Stomach (tissue), 9 donors: ENCODE results near the gene LRCH1. TPM values are rescaled to one million over a fixed set of nuclear protein-coding genes. Genes with fewer than 3 reads are reported as not detected.
A peak's percentile ranks its signal among the peaks of the same experiment; 100 is the strongest.

Experiments used
- DNase-seq, 2 donors: peaks; one replicate each; pipeline versions ENCODE4 v3.0.0 to v3.0.0-alpha.2; 2013 to 2019
- H3K27ac ChIP-seq, 5 donors: fragments of 200-600 bp in 4 of 5; sonication (generic) in 4 of 5; one replicate each; pipeline ENCODE4 v1.5.1; 2013 to 2019; ENCODE audit warnings: mild to moderate bottlenecking in 1 of 5, moderate library complexity in 1 of 5
- H3K27me3 ChIP-seq, 3 donors: fragments of 200-600 bp; sonication (generic); one replicate each; pipeline ENCODE4 v1.5.1; 2017 to 2019; ENCODE audit warnings: mixed run types in 1 of 3
- H3K36me3 ChIP-seq, 4 donors: fragments of 200-600 bp; sonication (generic); 1 replicate in 3 of 4; 2 replicates in 1 of 4; pipeline ENCODE4 v1.5.1; 2016 to 2019
- H3K4me1 ChIP-seq, 4 donors: fragments of 200-600 bp; sonication (generic); one replicate each; pipeline ENCODE4 v1.5.1; 2016 to 2019
- H3K4me3 ChIP-seq, 4 donors: fragments of 200-600 bp; sonication (generic) in 3 of 4; one replicate each; pipeline ENCODE4 v1.5.1; 2016 to 2019; ENCODE audit warnings: mild to moderate bottlenecking in 1 of 4
- H3K9me3 ChIP-seq, 4 donors: fragments of 200-600 bp; sonication (generic); one replicate each; pipeline ENCODE4 v1.5.1; 2016 to 2019
- CTCF ChIP-seq, 7 experiments: fragments of 450-650 bp in 4 of 7; fragments of 200-600 bp in 3 of 7; sonication (generic) in 3 of 7; IDR thresholded peaks; one replicate each; pipeline ENCODE4 v1.5.1; 2016 to 2019; ENCODE audit warnings: antibody characterized with exemption in 7 of 7, control low read depth in 2 of 7, mild to moderate bottlenecking in 1 of 7
- EP300 ChIP-seq: sonication (generic); formaldehyde crosslinking; IDR thresholded peaks from one replicate; pipeline ENCODE4 v1.6.1; 2017; ENCODE audit warnings: antibody characterized with exemption
- POLR2A ChIP-seq, 4 donors: fragments of 450-650 bp; IDR thresholded peaks; one replicate each; pipeline ENCODE4 v1.6.1; 2016; ENCODE audit warnings: antibody characterized with exemption in 4 of 4, control low read depth in 2 of 4, mild to moderate bottlenecking in 1 of 4, moderate library complexity in 1 of 4
- POLR2AphosphoS5 ChIP-seq, 3 donors: sonication (generic); formaldehyde crosslinking; IDR thresholded peaks; one replicate each; pipeline ENCODE4 v1.6.1; 2016; ENCODE audit warnings: antibody characterized with exemption in 3 of 3
- WGBS, 5 donors: extraction: QIAGEN DNeasy Blood & Tissue Kit in 3 of 5; methylation state at CpG; one replicate each; pipeline versions ENCODE4 v1.1.5 to v1.1.7; 2013 to 2018; 5-methylcytosine and 5-hydroxymethylcytosine counted together
- intact Hi-C: fragments of 100-400 bp; cut with DNase I; formaldehyde crosslinking; loops from one replicate; pipeline ENCODE4 v1.15.1; 2023; ENCODE audit warnings: low total_unique reads
- polyA plus RNA-seq, 3 donors: library from polyadenylated mRNA; stranded (reverse); fragments of 200-250 nt; gene quantifications; one replicate each; pipeline ENCODE4 v1.2.3, GENCODE V29; 2013
- total RNA-seq, 5 donors: library from RNA; depleted of rRNA; stranded (reverse); fragments of >200 nt; gene quantifications; one replicate each; pipeline versions ENCODE4 v1.1.0 to v1.2.3, GENCODE V29; 2014 to 2016
- donor health status: healthy with polysubstance abuse.
- donor health status: Bipolar disorder and iron deficiency.
- donor health status: healthy.

Gene LRCH1
- total and polyA plus RNA-seq, 8 donors: 5.4 to 70.6 (median 19.4) TPM

DNA sequence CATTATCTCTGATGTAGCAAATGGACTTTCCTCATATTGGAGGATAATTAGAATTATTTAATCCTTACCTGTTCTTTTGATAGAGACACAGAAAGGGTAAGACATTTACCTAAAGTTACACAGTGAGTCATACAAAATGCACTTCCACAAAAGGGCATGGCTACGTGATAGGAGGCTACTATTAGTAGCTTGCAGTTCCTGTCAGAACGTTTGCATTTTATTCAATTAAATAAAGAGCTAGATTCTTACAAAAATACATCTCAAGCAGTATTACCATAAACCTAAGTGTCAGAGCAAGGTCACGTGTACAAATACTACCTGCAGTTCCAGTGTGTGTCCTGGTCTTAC is 123.4 kb downstream of the LRCH1 start:
- DNase-seq: no peak

DNA sequence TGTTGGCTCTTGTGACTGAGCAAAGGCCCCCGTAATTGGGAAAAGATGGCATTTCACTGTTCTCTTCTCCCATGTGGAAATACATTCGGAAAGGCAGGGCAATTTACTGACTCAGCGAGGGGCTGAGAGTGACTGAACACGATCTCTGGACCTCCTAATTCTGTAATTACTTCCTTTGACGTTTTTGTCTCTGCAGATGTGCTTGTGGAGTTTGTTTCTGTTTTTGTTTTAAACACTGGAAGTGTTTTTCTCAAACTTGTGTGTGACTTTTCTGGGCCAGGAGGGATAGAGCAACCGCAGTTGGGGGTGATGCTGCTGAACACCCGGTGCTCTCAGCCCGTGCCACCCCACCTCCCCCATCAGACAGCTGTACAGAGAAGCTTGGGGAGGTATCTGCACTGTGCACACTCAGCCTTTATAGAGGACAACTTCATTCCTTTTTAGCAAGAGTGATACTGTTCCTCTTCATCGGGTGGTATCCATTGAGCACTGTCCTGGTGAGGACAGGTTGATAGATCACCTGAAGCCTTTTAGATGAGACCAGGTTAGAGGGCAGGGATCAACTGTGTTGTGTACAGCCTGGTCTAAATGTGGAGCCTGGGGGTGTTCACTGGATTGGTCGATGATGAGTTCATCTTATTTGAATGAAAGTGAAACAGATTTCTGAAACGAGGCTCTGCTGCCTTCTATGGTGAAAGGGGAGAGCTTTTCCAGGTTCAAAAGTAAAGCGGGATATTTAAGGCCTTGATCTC is 126.6 kb downstream of the LRCH1 start:
- TF ChIP-seq POLR2AphosphoS5 (IDR thresholded peaks at IDR 0.05) (peak in 1 of 3 donors; percentile 13), POLR2A (IDR thresholded peaks at IDR 0.05) (no peak)
- H3K27ac ChIP-seq: peak overlapping the region; percentile 71 to 88 (median 82)
- H3K4me3 ChIP-seq: peak overlapping the region; percentile 23 to 33 (median 30)
- H3K4me1 ChIP-seq: peaks cover 30 to 79% (median 57%) of the 10 kb centered on the region in 4 donors
- WGBS, 5 donors: 25 to 50% (median 34%) methylated on average over 12 of the region's 12 CpGs
- no peaks in the 10 kb centered on the region for H3K27me3 ChIP-seq
- intact Hi-C loops: no loop called here
- H3K9me3 ChIP-seq: no peaks in the 10 kb centered on the region
- DNase-seq: peak in 1 of 2 donors; percentile 82
- peaks cover 0 to 12% (median 6%) of the 10 kb centered on the region in 4 donors for H3K36me3 ChIP-seq

More for the DNA sequence above, 123.4 kb downstream of the LRCH1 start:
- H3K27me3 ChIP-seq: no peaks in the 10 kb centered on the region
- H3K36me3 ChIP-seq: peaks cover 0 to 9% (median under 1%) of the 10 kb centered on the region in 4 donors
- TF ChIP-seq POLR2A (IDR thresholded peaks at IDR 0.05): no peak
- H3K9me3 ChIP-seq: no peaks in the 10 kb centered on the region
- peak overlapping the region in 3 of 5 donors; percentile 64 to 85 (median 65) for H3K27ac ChIP-seq
- no peak overlapping the region for H3K4me3 ChIP-seq
- intact Hi-C loops: no loop called here
- 41 to 53% (median 50%) methylated on average over 3 of the region's 3 CpGs for WGBS, 5 donors
- peaks cover 23 to 84% (median 55%) of the 10 kb centered on the region in 4 donors for H3K4me1 ChIP-seq

DNA sequence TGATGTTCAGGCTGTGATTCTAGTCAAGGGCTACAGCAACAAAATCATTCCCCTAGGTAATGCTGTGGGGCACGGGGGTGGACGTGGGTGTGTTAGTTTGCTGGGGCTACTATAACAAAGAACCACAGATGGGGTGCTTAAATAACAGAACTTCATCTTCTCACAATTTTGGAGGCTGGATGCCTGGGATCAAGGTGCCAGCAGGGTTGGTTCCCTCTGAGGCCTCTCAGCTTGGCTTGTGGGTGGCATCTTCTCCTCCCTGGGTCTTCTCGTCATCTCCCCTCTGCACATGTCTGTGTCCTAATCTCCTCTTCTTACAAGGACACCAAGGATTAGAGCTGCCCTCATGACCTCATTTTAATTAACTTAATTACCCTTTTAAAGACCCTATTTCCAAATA is 129.0 kb downstream of the LRCH1 start:
- no peak overlapping the region for H3K4me3 ChIP-seq
- H3K36me3 ChIP-seq: peaks cover 0 to 12% (median 6%) of the 10 kb centered on the region in 4 donors
- WGBS, 5 donors: 92 to 98% (median 96%) methylated on average over 3 of the region's 3 CpGs
- no peaks in the 10 kb centered on the region for H3K27me3 ChIP-seq
- intact Hi-C loops: no loop called here
- TF ChIP-seq POLR2A (IDR thresholded peaks at IDR 0.05): no peak
- TF ChIP-seq POLR2AphosphoS5 (IDR thresholded peaks at IDR 0.05): no peak
- TF ChIP-seq CTCF (IDR thresholded peaks at IDR 0.05): no peak
- TF ChIP-seq EP300: no peak
- no peak for DNase-seq
- H3K9me3 ChIP-seq: no peaks in the 10 kb centered on the region
- H3K4me1 ChIP-seq: peaks cover 31 to 79% (median 54%) of the 10 kb centered on the region in 4 donors
- H3K27ac ChIP-seq: peak overlapping the region in 2 of 5 donors; percentile 10 to 85

- Histone ChIP-seq H3K4me3 (no peak overlapping the region), H3K27ac (peak overlapping the region in 1 of 5 donors; percentile 10), H3K9me3 (no peaks in the 10 kb centered on the region), H3K36me3 (peaks cover 0 to 12% (median 6%) of the 10 kb centered on the region in 4 donors), H3K4me1 (peaks cover 31 to 80% (median 57%) of the 10 kb centered on the region in 4 donors), H3K27me3 (no peaks in the 10 kb centered on the region)
- no peak for DNase-seq
- intact Hi-C loops: no loop called here
- 88 to 100% (median 94%) methylated on average over 1 of the region's 1 CpG for WGBS, 5 donors
- no peak for TF ChIP-seq EP300
- no peak for TF ChIP-seq POLR2A (IDR thresholded peaks at IDR 0.05)
- no peak for TF ChIP-seq CTCF (IDR thresholded peaks at IDR 0.05)
- no peak for TF ChIP-seq POLR2AphosphoS5 (IDR thresholded peaks at IDR 0.05)
Measured at GRCh38 chr13:46682707-46683106, 129.7 kb downstream of the LRCH1 start.

DNA sequence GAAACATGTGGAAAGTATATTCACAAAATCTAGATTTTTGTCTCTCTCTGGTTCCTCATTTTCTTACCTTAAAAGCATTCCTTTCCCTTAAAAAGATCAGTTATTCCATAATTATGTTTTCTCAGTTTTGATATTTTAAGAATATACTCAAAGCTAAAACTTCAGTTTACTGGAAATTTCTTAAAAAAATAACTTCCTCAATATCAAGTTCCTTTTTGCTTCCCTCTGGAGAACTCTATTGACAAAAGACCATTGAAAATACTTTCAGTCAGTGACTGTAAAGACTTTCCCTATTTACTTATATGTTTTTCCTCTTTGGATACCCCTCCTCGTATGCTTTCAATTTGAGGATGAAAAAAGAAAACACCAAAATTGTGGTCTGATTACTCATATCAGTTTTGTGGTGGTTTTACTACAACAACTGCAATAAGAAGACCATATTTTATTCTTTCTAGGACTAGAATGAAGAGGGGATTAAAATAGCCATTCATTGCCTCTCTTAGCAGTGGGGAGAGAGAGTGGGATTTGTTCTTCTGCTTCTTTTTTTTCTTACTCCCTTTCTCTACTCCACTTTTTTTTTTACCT is 130.8 kb downstream of the LRCH1 start:
- H3K27me3 ChIP-seq: no peaks in the 10 kb centered on the region
- H3K4me3 ChIP-seq: no peak overlapping the region
- intact Hi-C loops: no loop called here
- TF ChIP-seq POLR2AphosphoS5 (IDR thresholded peaks at IDR 0.05) (no peak), EP300 (no peak), POLR2A (IDR thresholded peaks at IDR 0.05) (no peak), CTCF (IDR thresholded peaks at IDR 0.05) (no peak)
- H3K4me1 ChIP-seq: peaks cover 31 to 78% (median 58%) of the 10 kb centered on the region in 4 donors
- H3K27ac ChIP-seq: peak overlapping the region in 3 of 5 donors; percentile 48 to 72 (median 55)
- WGBS, 5 donors: 30 to 52% (median 41%) methylated on average over 1 of the region's 1 CpG
- H3K9me3 ChIP-seq: no peaks in the 10 kb centered on the region
- DNase-seq: no peak
- peaks cover 0 to 12% (median 6%) of the 10 kb centered on the region in 4 donors for H3K36me3 ChIP-seq
